GM23338 (cell line): ENCODE data around the gene BICC1. TPM values are rescaled to one million over a fixed set of nuclear protein-coding genes. Genes with fewer than 3 reads are reported as not detected.

Experiments
- ATAC-seq: fragments of 200-7000 bp; cut with Tn5 transposase; 3 replicates; pipeline ENCODE4 v1.9.1; 2020
- DNase-seq: peaks from one replicate; pipeline ENCODE4 v3.0.0-alpha.2; 2015; ENCODE audit warnings: low spot score
- H2AFZ ChIP-seq: fragments of 200-600 bp; sonication (generic); 2 replicates; pipeline ENCODE4 v1.8.0; 2016; ENCODE audit warnings: antibody characterized with exemption, mild to moderate bottlenecking, moderate library complexity
- H3F3A ChIP-seq: fragments of 200-600 bp; sonication (generic); replicated peaks from 2 replicates; pipeline ENCODE4 v1.8.0; 2017; ENCODE audit warnings: antibody characterized with exemption, mixed run types, low read depth
- H3K27ac ChIP-seq: fragments of 200-600 bp; sonication (generic); 2 replicates; pipeline ENCODE4 v1.6.1; 2016; ENCODE audit warnings: low read depth
- H3K27me3 ChIP-seq: fragments of 200-600 bp; sonication (generic); 2 replicates; pipeline ENCODE4 v1.8.0; 2016; ENCODE audit warnings: mild to moderate bottlenecking, mixed run types, moderate library complexity; ENCODE audit not compliant: insufficient read depth
- H3K36me3 ChIP-seq: fragments of 200-600 bp; sonication (generic); 2 replicates; pipeline ENCODE4 v1.8.0; 2016; ENCODE audit warnings: mild to moderate bottlenecking; ENCODE audit not compliant: insufficient read depth
- H3K4me1 ChIP-seq: fragments of 200-600 bp; sonication (generic); 2 replicates; pipeline ENCODE4 v1.8.0; 2016; ENCODE audit warnings: mild to moderate bottlenecking, moderate library complexity; ENCODE audit not compliant: insufficient read depth
- H3K4me2 ChIP-seq: fragments of 200-600 bp; sonication (generic); 2 replicates; pipeline ENCODE4 v1.7.1; 2017; ENCODE audit warnings: mixed run types
- H3K4me3 ChIP-seq: fragments of 200-600 bp; sonication (generic); 2 replicates; pipeline ENCODE4 v1.6.1; 2016; ENCODE audit warnings: mixed run types
- H3K79me2 ChIP-seq: fragments of 200-600 bp; sonication (generic); replicated peaks from 2 replicates; pipeline ENCODE4 v1.8.0; 2017; ENCODE audit warnings: mild to moderate bottlenecking; ENCODE audit not compliant: insufficient read depth
- H3K9me2 ChIP-seq: fragments of 200-600 bp; sonication (generic); 2 replicates; pipeline ENCODE4 v1.8.0; 2017; ENCODE audit not compliant: insufficient read depth
- H4K20me1 ChIP-seq: fragments of 200-600 bp; sonication (generic); replicated peaks from 2 replicates; pipeline ENCODE4 v1.8.0; 2017; ENCODE audit warnings: mild to moderate bottlenecking; ENCODE audit not compliant: insufficient read depth
- H3K27ac Mint-ChIP-seq: 2 replicates; pipeline ENCODE4 v1.8.0; 2020; ENCODE audit warnings: inconsistent platforms, mild to moderate bottlenecking, moderate library complexity, mixed read lengths
- H3K27me3 Mint-ChIP-seq: 3 replicates; pipeline ENCODE4 v1.8.0; 2022; ENCODE audit warnings: low read depth, mild to moderate bottlenecking, moderate library complexity, mixed read lengths, inconsistent platforms; ENCODE audit not compliant: insufficient read depth, poor library complexity
- H3K36me3 Mint-ChIP-seq: 3 replicates; pipeline ENCODE4 v1.8.0; 2021; ENCODE audit warnings: low read depth, mild to moderate bottlenecking, inconsistent platforms, moderate library complexity, mixed read lengths
- H3K4me1 Mint-ChIP-seq: 3 replicates; pipeline ENCODE4 v1.8.0; 2020; ENCODE audit warnings: mild to moderate bottlenecking, inconsistent platforms, mixed read lengths
- H3K4me3 Mint-ChIP-seq: 3 replicates; pipeline ENCODE4 v1.8.0; 2021; ENCODE audit warnings: moderate library complexity, mild to moderate bottlenecking, inconsistent platforms, mixed read lengths
- H3K9me3 Mint-ChIP-seq: 3 replicates; pipeline ENCODE4 v1.8.0; 2020; ENCODE audit warnings: moderate library complexity, mild to moderate bottlenecking, inconsistent platforms, mixed read lengths
- CREB1 ChIP-seq: fragments of 250-450 bp; sonication (Bioruptor Pico); IDR thresholded peaks from 2 replicates; pipeline ENCODE4 v1.5.0; 2020; ENCODE audit warnings: low read depth, mild to moderate bottlenecking, moderate library complexity
- CTCF ChIP-seq, 2 experiments: fragments of 200-600 bp in 1 of 2; sonication (generic) in 1 of 2; conservative IDR thresholded peaks; 2 replicates each; pipeline versions ENCODE4 v1.5.1 to v1.6.1; 2016 to 2017; ENCODE audit warnings: antibody characterized with exemption in 2 of 2, low read depth in 2 of 2, mild to moderate bottlenecking in 2 of 2, moderate library complexity in 1 of 2
- EZH2 ChIP-seq: fragments of 200-600 bp; sonication (generic); IDR thresholded peaks from one replicate; pipeline ENCODE4 v1.8.0; 2017; ENCODE audit warnings: antibody characterized with exemption, mild to moderate bottlenecking, low read depth; ENCODE audit not compliant: unreplicated experiment
- EZH2phosphoT487 ChIP-seq: fragments of 200-600 bp; sonication (generic); IDR thresholded peaks from one replicate; pipeline ENCODE4 v1.8.1; 2018; ENCODE audit warnings: antibody characterized with exemption; ENCODE audit not compliant: unreplicated experiment
- JUNB ChIP-seq: IDR thresholded peaks from one replicate; pipeline ENCODE4 v1.6.1; 2016; ENCODE audit warnings: antibody characterized with exemption; ENCODE audit not compliant: unreplicated experiment
- NANOG ChIP-seq: IDR thresholded peaks from 2 replicates; pipeline ENCODE4 v1.6.1; 2016; ENCODE audit warnings: antibody characterized with exemption, borderline replicate concordance
- POLR2AphosphoS5 ChIP-seq: IDR thresholded peaks from 2 replicates; pipeline ENCODE4 v1.6.1; 2016; ENCODE audit warnings: antibody characterized with exemption, low read depth
- REST ChIP-seq: IDR thresholded peaks from one replicate; pipeline ENCODE4 v1.6.1; 2018; ENCODE audit warnings: antibody characterized with exemption; ENCODE audit not compliant: unreplicated experiment
- STAT1 ChIP-seq: IDR thresholded peaks from one replicate; pipeline ENCODE4 v1.6.1; 2016; ENCODE audit warnings: antibody characterized with exemption; ENCODE audit not compliant: unreplicated experiment
- ZNF114 ChIP-seq: fragments of 250-450 bp; sonication (Bioruptor Pico); IDR thresholded peaks from 2 replicates; pipeline ENCODE4 v1.5.0; 2020; ENCODE audit warnings: mild to moderate bottlenecking, moderate library complexity
- ZNF331 ChIP-seq: fragments of 250-450 bp; sonication (Bioruptor Pico); IDR thresholded peaks from 2 replicates; pipeline ENCODE4 v1.5.0; 2020; ENCODE audit warnings: low read depth, mild to moderate bottlenecking, moderate library complexity
- ZNF462 ChIP-seq: fragments of 250-450 bp; sonication (Bioruptor Pico); IDR thresholded peaks from 2 replicates; pipeline ENCODE4 v1.5.0; 2020; ENCODE audit warnings: mild to moderate bottlenecking, moderate library complexity
- polyA plus RNA-seq: library from polyadenylated mRNA; unstranded; fragments of >200 nt; fragmentation: Nextera tagmentation; extraction: Ambion mirVana; gene quantifications from 2 replicates; pipeline ENCODE4 v1.2.1, GENCODE V29; 2016
- total RNA-seq: library from RNA; depleted of rRNA; stranded (reverse); fragments of >200 nt; shearing (Covaris generic); gene quantifications from 2 replicates; pipeline ENCODE4 v1.2.3, GENCODE V29; 2014

The BICC1 gene
- total and polyA plus RNA-seq, 2 experiments from 2014 or later, result 1.3 to 2.2 TPM

- no peak for TF ChIP-seq ZNF462
- TF ChIP-seq POLR2AphosphoS5, result no peak
- no peak for TF ChIP-seq JUNB
Observed at GRCh38 chr10:58773341-58773740, 260.7 kb downstream of the BICC1 start (continued).

GRCh38 chr10:58773944-58774343 lies 261.3 kb downstream of the BICC1 start:
- H3K27me3 ChIP-seq, result no peaks in the 10 kb centered on the region
- H3F3A ChIP-seq, result no peaks in the 10 kb centered on the region
- no peak overlapping the region for H3K4me2 ChIP-seq
- H3K27me3 Mint-ChIP-seq, result no peaks in the 10 kb centered on the region
- H2AFZ ChIP-seq, result no peak overlapping the region
- DNase-seq, result no peak
- H3K4me1 Mint-ChIP-seq, result peaks cover 2% of the 10 kb centered on the region; the same call in 2 of the 3 replicates
- H3K36me3 Mint-ChIP-seq, result no peaks in the 10 kb centered on the region
- H3K79me2 ChIP-seq, result no peaks in the 10 kb centered on the region
- ATAC-seq, result no peak
- no peaks in the 10 kb centered on the region for H3K36me3 ChIP-seq
- H3K4me3 Mint-ChIP-seq, result no peak overlapping the region
- H3K9me2 ChIP-seq, result no peaks in the 10 kb centered on the region
- no peak overlapping the region for H3K27ac Mint-ChIP-seq
- no peak overlapping the region for H3K27ac ChIP-seq
- H3K4me1 ChIP-seq, result no peaks in the 10 kb centered on the region
- H3K9me3 Mint-ChIP-seq, result no peaks in the 10 kb centered on the region
- no peaks in the 10 kb centered on the region for H4K20me1 ChIP-seq
- no peak overlapping the region for H3K4me3 ChIP-seq
- no peak for TF ChIP-seq EZH2
- no peak for TF ChIP-seq REST
- TF ChIP-seq POLR2AphosphoS5, result no peak
- TF ChIP-seq ZNF114 (CRISPR knock-in tag), result no peak
- no peak for TF ChIP-seq CTCF (conservative IDR thresholded peaks at IDR 0.05; ENCODE audit: low read depth in 2 of 2)
- no peak for TF ChIP-seq EZH2phosphoT487
- TF ChIP-seq JUNB, result no peak
- TF ChIP-seq ZNF331 (CRISPR knock-in tag), result no peak
- no peak for TF ChIP-seq NANOG
- TF ChIP-seq CREB1 (CRISPR knock-in tag), result no peak
- no peak for TF ChIP-seq STAT1
